ENCODE measurements around the gene CYB5B.

CYB5B gene

DNA sequence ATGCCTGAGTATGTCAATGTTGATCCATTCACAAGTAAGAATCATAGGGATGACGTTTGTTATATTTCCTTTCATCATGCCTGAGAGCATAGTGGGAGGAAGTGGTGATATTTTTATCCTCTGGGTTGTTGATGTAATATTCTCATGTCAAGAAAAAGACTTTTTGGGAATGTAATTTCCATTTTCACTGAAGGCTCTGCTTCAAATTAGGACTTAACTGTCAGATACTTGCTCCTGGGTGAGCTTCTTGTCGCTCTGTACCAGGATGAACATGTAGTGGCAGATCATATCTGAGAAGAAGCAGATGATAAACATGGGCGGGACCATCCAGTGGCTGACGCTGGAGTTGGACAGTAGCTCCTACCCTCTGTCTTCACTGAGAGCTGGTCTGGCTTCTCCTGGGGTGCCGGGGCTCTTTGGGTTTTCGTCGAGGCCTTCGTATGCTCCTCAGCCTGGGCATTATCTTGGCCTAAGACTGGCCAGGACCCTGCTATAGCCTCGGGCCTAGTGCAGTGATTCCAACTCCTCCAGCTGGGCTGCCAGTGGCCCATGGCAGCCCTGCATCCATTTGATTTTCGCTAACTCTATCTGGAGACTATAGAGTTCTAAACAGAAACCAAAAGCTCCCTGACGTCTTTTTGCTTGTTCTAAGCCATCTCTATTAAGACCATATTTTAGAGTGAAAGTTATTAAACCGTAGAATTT, 19.7 kb downstream of the CYB5B start:
- DNase-seq = peak in 6 of 58 donors; percentile 6 to 39 (median 15)

DNA sequence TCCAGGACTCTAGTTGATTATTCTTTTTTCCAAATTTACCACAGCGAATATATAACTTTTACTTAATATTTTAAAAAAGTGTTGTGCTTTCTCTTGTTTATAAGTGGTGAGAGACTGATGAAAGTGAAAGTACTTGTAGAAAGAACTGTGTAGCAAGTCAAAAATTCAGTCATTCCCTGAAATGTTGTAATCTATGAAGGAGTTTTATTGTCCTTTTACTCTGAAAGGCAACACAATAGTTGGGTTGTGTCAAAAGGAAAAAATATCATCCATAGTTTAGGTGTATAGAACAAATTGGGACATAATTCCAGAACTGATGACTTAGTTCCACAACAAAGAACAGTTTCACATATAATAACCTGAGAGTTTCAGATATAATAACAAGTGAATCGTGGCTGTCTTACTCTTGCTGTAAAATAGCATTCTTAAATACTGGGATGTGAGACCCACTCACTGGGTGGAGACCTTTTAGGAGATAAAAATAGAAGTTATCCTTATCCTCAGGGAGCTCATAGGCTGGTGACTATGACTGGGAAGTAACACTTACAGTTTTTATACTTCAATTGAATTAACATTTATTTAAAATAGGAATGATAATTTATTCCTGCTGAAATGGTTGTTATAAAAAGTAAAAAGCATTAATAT, 20.6 kb downstream of the CYB5B start:
- DNase-seq = no peak

DNA sequence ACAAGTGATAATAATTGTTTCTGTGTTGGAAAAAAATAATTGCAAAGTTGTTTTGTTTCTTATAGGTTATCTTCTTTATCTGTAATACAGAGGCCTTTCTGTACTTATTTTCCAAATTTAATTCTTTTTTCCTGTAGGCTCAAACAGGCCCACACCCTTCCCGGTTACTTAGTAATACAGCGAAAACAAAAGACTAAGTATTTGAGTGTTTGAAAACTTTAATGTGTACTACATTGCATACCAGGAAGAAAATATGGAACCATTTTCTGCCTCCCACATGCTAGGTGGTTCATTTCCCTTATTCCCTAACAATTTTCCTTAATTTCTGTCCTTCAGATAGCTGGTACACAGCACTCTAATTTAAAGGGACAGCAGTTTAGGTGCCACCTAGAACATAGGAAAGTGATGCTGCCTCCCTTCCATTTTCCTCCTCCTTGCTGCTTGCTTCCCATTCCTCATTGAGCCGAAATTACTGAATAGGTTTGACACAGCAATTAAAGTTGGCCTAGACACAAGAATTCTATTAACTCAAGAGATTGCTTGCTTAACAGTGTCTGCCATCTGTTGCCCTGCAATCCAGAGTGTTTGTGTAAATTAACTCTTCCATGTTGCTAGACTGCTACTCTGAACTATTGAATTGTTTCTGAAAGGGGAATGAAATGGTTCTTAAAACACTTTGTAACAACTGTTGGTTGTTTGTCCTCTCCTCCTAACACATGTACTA, 24.2 kb downstream of the CYB5B start:
- no peak for DNase-seq

DNA sequence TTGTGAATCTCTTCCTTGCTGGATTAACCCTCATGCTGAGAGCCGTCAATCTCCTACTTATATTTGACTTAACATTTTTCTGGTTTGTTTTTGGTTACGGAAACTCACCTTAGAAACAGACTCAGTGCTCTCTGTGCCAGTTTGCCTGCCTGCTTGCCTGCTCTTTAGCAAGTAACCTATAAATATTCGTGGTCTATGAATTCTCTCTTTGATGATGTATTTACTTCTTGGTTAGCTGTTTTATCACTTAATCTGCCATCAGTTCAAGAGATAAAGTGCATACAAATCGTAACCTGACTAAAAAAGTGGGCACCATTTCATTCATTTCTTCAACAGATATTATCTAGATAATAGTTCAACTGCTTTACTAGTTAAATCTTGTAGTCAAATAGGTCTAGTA, 26.7 kb downstream of the CYB5B start:
- no peak for DNase-seq

DNA sequence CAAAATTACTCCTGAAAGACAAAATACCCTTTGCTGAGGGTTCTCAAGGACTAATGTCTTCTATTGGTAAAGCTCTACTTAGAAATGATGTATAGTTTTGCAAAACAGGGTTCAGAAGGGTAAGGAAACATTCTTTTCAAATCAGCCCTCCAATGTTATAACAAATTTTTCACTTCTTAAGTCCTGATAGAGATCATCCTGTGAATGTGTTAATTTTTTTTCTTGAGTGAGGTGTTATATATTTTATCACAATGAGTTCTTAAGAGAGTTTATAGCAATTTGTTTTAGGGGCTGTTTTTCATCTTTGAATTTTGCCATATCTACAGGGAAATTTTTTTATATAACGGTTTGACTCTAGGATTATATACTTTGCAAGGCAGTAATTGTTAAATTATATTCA, 29.5 kb downstream of the CYB5B start:
- DNase-seq = no peak

DNA sequence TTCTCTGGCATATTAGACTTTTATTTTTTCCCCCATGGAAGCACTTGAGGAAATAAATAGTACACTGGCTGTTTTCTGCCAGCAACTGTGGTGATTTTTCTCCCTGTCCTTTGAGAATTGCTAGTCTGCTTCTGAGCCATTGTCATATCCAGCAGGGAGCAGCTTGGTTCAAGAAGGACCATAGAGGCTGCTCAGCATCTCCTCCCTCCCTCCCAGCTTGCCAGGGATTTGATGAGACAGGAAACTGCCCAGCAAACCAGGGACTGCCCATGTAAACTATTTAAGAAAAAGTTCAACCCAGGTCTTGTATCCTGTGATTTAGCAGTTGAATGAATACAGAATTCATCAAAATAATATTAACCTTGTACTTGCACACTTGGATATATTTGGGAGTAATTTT, 39.5 kb downstream of the CYB5B start:
- DNase-seq = peak in 18 of 58 donors; percentile 1 to 58 (median 28)

DNA sequence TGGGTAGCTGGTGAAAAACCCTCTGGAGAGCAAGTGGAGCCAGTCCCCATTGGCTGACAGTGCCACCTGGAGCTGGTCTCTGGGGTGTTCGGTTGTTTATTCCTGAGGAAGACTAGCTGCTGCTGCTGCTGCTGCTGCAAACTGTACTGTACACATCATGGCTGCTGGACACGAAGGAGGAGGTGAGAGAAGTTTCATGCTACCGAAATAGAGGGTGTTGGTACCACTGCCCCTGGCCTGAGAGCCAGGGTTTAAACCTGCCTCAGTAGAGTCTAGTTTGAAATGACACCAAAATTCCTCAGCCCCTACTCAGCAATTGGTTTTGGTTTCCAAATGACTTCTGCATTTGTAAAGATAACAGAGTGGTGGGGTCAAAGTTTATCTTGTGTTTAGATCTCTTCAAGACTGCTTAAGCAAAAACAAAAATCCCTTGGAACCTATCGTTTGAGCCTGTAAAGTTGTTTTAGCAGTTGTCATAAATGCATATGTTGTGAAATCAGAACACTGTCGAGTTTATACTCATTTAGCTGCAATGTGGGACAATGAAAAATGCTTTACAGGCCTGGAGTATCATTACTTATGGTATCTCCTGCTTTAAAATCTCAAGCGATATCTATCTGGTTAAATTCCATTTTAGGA, 40.8 kb downstream of the CYB5B start:
- peak in 5 of 58 donors; percentile 2 to 30 (median 17) for DNase-seq

DNA sequence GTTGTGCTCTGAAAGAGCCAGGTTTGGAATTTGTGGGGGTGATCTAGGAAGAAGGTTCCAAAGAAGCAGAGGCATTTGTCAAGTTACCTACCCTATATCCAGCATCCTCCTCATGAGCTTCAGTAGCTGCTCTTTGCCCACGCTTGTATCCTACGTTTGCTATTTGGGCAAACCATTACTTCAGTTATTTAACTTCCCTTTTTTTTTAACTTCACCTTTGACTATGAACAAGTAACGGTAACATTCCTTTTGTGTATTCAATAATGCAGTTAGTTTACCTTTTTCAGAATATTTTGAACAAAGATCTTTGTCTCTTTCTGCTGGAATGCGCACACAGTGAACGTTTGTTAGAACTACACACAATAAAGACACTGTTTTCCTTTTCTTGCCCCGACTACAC, 41.5 kb downstream of the CYB5B start:
- no peak for DNase-seq

DNA sequence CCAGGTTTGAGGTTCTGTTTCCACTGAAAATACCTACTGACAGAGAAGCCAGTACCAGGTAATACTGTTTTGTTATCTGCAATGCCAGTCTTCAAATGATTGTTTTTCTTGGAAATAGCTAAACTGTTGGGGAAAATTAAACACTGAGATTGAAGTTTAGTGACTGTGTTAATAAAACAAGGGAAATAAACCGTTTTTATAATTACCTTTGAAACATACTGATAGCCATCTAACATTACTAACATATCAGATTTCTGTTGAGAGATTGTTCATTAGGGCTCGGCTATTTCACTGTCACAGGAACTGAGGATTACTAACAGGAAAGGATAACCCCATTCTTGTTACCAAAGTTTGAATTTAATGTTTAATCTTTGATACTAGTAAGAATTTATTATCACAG, 42.1 kb downstream of the CYB5B start:
- DNase-seq = no peak

DNA sequence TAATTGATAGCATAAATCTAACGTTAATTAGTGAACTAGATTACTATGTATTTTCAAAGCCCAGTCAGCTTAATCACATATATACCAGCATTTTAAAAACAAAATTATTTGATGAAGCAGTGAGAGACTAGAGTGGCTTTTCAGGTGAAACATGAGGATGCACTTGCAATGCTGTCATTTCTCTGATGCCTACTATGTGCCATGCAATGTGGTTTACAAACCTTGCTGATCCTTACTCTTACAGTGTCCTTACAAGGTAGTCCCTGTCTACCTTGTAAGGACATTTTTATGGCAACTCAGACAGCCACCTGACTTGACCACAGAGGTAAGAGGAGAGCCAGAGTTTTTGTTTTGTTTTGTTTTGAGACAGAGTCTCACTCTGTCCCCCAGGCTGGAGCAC, 42.7 kb downstream of the CYB5B start:
- no peak for DNase-seq

DNA sequence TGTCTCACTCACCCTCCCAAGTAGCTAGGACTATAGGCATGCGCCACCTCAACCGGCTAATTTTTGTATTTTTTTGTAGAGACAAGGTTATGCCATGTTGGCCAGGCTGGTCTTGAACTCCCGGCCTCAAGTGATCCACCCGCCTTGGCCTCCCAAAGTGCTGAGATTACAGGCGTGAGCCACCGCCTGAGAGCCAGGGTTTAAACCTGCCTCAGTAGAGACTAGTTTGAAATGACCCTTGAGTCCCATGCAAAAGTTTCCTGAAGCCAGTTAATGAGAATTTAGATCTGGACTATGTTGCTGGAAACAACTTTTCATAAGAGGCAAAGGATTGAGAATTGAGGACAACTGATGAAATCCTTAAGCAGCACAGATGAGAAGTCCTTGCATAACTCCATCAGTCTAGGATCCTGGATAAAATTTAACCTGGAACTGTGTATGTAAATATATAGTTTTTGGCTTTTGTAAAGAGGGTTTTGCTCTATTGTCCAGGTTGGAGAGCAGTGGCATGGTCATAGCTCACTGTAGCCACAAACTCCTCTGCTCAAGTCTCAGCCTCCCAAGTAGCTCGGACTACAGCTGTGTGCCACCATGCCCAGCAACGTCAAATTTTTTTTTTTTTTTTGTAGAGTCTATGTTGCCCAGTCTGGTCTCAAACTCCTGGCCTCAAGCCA, 43.2 kb downstream of the CYB5B start:
- no peak for DNase-seq

DNA sequence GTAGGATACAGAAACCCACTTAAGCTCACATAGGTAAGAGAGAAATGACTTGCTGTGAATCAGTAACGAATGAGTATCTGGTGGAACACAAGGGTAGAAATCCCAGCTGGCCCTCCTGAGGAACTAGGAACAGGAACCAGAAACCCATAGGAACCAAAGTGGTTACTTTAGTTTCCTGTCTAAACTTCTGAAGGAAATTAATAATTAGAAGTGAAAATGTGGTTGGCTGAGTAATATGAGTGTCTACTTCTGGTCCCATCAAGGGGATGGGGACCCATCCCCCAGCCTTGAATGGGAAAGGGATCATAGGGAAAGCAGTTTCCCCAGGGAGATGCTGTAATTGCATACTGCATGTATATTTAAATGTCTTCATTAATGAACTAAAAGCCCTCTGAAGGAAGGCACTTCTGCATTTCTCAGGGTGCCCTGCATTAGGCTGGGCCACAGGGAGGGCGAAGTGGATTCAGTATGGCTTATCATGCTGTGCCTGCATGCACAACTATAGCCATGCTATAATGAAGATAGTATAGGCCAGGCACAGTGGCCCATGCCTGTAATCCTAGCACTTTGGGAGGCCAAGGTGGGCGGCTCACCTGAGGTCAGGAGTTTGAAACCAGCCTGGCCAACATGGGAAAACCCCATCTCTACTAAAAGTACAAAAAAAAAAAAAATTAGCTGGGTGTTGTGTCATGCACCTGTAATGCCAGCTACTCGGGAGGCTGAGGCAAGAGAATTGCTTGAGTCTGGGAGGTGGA, 45.6 kb downstream of the CYB5B start:
- no peak for DNase-seq

DNA sequence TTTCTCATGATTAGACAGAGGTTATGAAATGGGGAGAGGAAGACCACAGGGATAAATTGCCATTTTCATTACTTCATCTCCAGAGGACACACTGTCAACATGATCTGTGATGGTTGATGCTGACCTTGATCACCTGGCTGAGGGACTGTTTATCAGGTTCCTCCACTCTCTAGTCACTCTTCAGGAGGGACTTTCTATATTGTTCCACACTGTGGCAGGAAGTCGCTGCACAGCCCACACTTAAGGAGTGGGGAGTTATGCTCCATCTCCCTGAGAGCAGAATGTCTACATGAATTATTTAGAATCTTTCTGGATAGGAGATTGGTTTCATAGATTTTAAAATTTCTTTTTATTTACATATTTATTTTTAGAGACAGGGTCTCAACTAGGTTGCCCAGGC, 46.7 kb downstream of the CYB5B start:
- DNase-seq = no peak

DNA sequence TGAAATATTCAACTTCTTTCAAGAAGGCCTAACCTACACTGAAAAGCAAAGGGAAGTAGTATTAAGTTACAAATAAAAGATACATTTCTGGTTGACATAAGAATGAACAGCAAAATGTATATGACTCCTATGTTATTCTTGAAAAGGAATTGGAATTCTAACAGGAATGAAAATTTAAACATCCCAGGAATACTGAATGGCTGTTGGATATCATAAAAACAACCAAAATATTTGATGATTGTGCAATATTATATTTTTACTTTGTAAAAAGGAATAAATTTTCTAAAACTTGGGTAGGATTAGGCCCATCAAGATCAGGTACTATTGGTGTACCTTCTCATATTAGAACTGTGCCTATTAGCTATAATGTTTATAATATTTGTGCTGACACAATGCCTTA, 50.0 kb downstream of the CYB5B start:
- DNase-seq = no peak

DNA sequence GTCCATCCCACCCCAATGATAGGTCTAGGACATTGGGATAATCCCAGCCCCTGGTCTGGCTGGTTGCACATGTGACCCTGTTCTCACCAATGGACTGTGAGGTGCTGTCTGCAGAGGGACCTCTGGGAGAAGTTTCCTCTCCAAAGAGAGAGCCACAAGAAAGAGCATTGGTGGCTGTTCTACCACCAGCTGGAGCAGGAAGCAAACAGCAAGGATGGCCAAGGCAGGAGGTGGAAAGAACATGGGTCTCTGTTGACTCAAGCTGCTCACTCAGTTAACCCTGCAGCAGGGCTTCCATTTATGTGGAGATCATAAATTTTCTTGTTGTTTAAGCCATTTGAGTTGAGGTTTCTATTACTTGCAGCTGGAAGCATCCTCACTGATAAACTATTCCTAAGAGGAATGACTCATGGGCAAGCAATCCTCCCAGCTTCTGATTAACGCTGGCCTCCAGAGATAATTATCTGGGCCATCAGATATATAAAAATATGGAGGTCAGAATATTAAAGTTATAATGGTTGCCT, 52.6 kb downstream of the CYB5B start:
- no peak for DNase-seq

DNA sequence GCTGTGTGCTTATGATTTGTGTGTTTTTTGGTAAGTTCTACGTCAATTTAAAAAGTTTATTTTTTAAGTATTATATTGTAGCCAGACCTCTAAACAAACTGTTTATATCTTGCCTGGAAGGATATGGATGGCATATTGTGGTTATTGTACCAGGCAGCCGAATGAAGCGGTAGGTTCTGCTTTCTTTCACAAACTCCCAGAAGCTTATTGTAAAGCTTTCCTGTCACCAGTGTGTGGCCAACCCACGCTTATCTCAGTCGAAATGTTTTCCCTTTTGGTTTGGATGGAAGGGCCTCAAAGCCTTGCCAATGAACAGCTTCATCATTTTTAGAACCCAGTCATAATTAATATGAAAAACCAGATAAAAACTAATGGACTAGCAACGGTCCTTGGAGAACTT, 53.1 kb downstream of the CYB5B start:
- no peak for DNase-seq

DNA sequence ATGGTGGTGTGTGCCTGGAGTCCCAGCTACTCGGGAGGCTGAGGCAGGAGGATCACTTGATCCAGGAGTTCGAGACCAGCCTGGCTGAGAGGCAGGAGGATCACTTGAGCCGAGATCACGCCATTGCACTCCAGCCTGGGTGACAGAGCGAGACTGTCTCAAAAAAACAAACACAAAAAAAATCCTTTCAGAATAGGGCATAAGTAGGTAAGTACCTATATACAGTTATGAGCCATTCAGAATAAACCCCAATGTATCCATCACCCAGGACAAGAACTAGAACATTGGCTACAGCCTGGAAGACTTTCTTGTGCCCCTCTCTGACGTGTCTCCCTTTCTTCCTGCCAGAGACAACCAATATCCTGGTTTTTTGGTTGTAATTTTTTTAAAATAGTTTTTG, 54.3 kb downstream of the CYB5B start:
- DNase-seq = no peak

DNA sequence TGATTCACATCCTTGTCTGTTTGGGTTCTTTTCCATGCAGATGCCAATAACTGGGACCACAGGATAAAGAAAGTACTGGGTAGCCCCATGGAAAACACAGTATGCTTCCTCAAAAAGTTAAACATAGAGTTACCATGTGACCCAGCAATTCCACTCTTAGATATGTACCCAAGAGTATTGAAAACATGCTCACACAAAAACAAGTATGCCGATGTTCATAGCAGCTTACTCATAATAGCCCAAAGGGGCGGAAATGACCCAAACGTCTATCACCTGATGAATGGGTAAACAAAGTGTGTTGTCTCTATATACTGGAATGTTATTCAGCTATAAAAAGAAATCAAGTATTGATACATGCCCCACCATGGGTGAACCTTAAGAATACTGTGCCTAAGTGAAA, 55.4 kb downstream of the CYB5B start:
- no peak for DNase-seq

DNA sequence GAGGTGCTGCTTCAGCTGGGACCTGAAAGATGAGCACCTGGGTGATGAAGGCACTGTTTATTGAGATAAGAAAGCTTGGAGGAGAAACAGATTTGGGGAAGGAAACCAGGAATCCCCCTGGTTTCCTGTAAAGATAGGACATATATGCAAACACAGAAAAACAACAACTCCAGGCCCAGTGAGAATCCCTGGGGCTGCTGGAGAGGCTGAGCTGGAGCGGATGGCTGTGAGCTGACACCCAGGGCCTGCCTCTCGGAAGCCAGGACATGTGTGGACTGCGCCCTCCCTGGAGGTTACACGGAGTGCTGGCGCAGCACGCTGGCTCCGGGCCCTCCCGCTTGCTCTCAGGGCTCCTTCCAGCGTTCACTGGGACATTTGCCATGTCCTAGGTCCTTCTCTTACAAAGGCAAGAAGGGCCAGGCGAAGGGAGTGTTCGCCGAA, 57.5 kb downstream of the CYB5B start:
- DNase-seq = peak in 51 of 58 donors; percentile 9 to 85 (median 64)

DNA sequence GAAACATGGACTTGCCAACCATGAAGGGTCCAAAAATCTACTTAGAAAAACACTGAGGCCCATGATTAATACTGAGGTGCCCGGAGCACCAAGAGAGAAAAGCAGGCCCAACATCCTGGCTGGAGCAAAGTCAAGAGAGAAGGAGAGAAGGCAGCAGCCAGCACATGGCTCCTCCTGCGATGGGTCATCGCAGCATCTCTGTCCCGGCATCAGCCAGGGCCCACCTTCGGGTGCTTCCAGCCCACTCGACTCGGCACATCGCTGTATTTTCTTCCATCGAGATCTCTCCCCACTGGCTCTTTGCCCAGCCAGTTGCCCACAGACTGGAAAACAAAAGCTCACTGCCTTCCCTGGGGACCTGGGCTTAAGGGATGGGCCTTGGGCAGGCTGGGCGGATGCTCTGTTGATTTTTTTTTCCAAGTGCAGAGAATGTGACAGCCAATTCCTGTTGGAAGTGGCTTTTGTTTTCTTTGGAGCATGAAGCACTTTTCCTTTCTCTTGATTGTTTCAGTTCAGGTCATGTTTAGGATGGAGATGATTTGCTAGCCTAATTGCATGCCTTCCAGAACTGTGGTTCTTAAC, 58.1 kb downstream of the CYB5B start:
- peak in 19 of 58 donors; percentile 9 to 71 (median 44) for DNase-seq

Measured in anterior cingulate cortex (tissue), 58 donors.